GM19099 (cell line): ENCODE measurements around the gene SRGAP1.

Experiments used
- POLR2A ChIP-seq: IDR thresholded peaks from 3 replicates; pipeline ENCODE4 v1.6.1; 2011; ENCODE audit warnings: low read depth; ENCODE audit not compliant: insufficient read length; ENCODE audit errors: extremely low read depth

Gene SRGAP1

GRCh38 chr12:63929426-63929825 lies 84.9 kb downstream of the SRGAP1 start:
- TF ChIP-seq POLR2A: no peak

- TF ChIP-seq POLR2A: no peak
Observed at GRCh38 chr12:63930971-63931370, 86.5 kb downstream of the SRGAP1 start.

GRCh38 chr12:63931703-63932102 lies 87.2 kb downstream of the SRGAP1 start:
- no peak for TF ChIP-seq POLR2A

- TF ChIP-seq POLR2A: no peak
Observed at GRCh38 chr12:63934936-63935335, 90.4 kb downstream of the SRGAP1 start.

GRCh38 chr12:63935361-63935760 lies 90.9 kb downstream of the SRGAP1 start:
- TF ChIP-seq POLR2A: no peak

GRCh38 chr12:63937378-63938316 lies 93.1 kb downstream of the SRGAP1 start:
- TF ChIP-seq POLR2A: no peak

GRCh38 chr12:63940310-63941005 lies 96.0 kb downstream of the SRGAP1 start:
- no peak for TF ChIP-seq POLR2A

- TF ChIP-seq POLR2A: no peak
Observed at GRCh38 chr12:63941166-63941800, 96.8 kb downstream of the SRGAP1 start.

GRCh38 chr12:63941879-63942278 lies 97.4 kb downstream of the SRGAP1 start:
- no peak for TF ChIP-seq POLR2A

- no peak for TF ChIP-seq POLR2A
Observed at GRCh38 chr12:63942464-63943241, 98.2 kb downstream of the SRGAP1 start.

GRCh38 chr12:63944034-63944579 lies 99.6 kb downstream of the SRGAP1 start:
- no peak for TF ChIP-seq POLR2A

GRCh38 chr12:63944586-63945228 lies 100.2 kb downstream of the SRGAP1 start:
- TF ChIP-seq POLR2A: no peak

- TF ChIP-seq POLR2A: no peak
Observed at GRCh38 chr12:63945777-63946176, 101.3 kb downstream of the SRGAP1 start.

- TF ChIP-seq POLR2A: no peak
Observed at GRCh38 chr12:63948211-63948610, 103.7 kb downstream of the SRGAP1 start.
